Measurements from ENCODE around the gene GPR12.
A peak's percentile ranks its signal among the peaks of the same experiment; 100 is the strongest.

GPR12 gene, protein sequence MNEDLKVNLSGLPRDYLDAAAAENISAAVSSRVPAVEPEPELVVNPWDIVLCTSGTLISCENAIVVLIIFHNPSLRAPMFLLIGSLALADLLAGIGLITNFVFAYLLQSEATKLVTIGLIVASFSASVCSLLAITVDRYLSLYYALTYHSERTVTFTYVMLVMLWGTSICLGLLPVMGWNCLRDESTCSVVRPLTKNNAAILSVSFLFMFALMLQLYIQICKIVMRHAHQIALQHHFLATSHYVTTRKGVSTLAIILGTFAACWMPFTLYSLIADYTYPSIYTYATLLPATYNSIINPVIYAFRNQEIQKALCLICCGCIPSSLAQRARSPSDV

DNA sequence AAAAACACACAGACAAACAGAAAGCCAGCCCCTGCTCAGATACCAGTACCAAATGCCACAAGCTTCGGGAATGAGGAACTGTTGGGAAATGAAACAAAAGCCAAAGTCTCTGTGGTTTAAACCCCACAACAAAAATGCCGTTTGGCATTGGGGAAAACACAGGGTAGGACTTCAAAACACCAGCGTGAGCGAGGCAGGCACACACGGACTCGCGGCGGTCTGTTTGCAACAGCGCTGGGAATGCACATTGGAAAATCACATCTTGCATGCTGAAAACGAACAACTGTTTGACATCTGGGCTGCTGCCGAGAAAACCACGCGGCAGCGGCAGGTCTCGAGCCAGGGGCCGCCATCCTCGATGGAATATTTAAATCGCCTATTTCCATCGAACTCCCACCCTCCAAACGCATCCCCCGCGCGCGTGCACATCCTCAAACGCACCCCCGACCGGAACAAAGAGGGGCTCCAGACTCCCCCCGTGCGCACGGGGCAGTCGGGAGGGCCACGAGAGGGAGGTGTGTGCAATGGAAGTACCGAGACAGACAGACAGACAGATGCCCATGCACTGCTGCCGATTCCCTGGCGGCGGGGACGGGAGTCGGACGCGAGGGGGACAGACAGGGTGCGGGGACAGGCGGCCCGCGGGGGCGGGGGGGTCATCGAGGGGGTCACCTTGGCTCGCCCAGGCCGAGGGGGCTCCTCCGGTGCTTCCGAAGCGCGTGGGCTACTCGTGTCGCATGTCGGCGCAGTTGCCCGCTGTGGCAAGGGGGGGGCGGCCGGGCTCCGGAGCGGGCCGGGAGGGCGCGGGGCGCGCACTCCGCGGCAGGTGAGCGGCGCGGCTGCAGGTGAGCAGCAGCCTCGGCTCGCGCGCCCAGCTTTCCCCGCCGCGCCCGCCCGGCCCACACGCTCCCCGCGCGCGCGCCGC lies at the start of gene GPR12:
TSS of gene GPR12 (minus strand) at position 880 of the 925 bp plus-strand sequence. CDS start 959 bp downstream, outside the sequence.
- no peak within 1 kb of the TSS for H3K27ac Mint-ChIP-seq
- H3K4me3 Mint-ChIP-seq, result peak within 1 kb of the TSS; percentile 54
- H3K36me3 Mint-ChIP-seq, result no peaks in the 10 kb centered on the region
- ATAC-seq, result peak; percentile 34
- peaks cover 15% of the 10 kb centered on the region for H3K4me1 Mint-ChIP-seq
- DNase-seq (ENCODE audit: low spot score in 2 of 2), result no peak
- no peaks in the 10 kb centered on the region for H3K9me3 Mint-ChIP-seq

DNA sequence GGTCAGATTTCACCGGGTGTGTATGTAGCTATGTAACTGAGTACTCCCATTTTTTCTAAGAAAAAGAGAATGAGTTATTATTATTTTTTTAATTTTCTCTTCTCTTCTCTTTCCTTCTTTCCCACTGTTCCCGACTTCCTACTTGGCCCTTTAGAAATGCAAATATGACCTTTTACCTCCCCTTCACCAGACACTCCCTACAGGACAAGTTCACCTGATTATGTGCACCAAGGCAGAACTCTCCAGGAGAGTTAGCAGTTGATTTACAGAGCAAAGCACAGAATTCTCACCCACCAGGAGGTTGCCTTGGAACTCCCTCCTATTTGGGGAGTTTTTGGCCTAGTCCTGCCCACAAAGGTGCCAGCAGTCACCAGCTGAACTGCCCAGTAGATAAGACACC lies 49.5 kb upstream of the GPR12 start:
- DNase-seq (ENCODE audit: low spot score in 2 of 2), result no peak
- Mint-ChIP-seq H3K9me3 (no peaks in the 10 kb centered on the region), H3K36me3 (no peaks in the 10 kb centered on the region), H3K4me3 (no peak overlapping the region), H3K4me1 (no peaks in the 10 kb centered on the region), H3K27ac (no peak overlapping the region)
- ATAC-seq, result no peak

DNA sequence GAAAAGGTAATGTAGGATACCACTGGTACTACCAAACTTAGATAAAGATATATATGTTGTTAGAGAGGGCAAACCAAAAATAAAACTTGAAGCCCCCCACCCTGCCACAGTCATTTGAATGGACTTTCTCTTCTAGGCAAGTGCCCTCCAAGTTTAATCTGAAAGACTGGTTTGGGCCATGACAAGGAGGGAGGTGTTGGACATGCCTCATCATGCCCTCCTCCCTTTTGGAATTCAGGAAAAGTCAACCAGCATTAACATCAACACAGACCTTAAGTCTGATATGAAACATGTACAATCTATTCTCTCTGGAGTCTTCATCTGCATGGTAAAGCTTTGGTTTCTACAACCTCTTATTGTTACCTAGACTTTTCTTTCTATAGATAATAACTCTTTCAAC lies 46.3 kb upstream of the GPR12 start:
- Mint-ChIP-seq H3K36me3 (no peaks in the 10 kb centered on the region), H3K27ac (no peak overlapping the region), H3K9me3 (no peaks in the 10 kb centered on the region), H3K4me3 (no peak overlapping the region), H3K4me1 (no peaks in the 10 kb centered on the region)
- ATAC-seq, result no peak
- DNase-seq (ENCODE audit: low spot score in 2 of 2), result no peak

DNA sequence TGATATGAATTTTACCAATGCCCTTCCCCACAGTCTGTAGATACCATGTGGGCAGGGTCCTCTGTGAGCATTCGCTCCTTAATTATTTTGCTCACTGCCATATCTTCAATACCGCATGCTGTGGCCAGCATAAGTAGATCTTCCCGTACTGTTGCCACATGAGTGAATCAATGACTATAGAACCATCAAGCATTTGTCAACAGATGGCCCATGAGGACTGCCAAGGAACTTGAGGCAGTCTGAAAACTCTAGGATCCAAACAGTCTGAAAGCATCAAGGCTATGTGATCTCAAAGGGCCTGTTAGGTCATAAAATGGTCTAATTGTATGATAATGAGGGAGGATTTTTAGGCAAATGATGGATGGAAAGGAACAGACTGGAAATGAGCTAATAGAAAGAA lies 27.4 kb upstream of the GPR12 start:
- H3K4me1 Mint-ChIP-seq, result peaks cover 17% of the 10 kb centered on the region
- H3K4me3 Mint-ChIP-seq, result no peak overlapping the region
- no peak overlapping the region for H3K27ac Mint-ChIP-seq
- DNase-seq (ENCODE audit: low spot score in 2 of 2) (no peak), ATAC-seq (no peak)
- no peaks in the 10 kb centered on the region for H3K9me3 Mint-ChIP-seq
- no peaks in the 10 kb centered on the region for H3K36me3 Mint-ChIP-seq

GRCh38 chr13:26786651-26787295 lies 26.2 kb upstream of the GPR12 start:
- DNase-seq (ENCODE audit: low spot score in 2 of 2) (no peak), ATAC-seq (no peak)
- Mint-ChIP-seq H3K4me3 (peak overlapping the region; percentile 70), H3K27ac (no peak overlapping the region), H3K9me3 (peaks cover 2% of the 10 kb centered on the region), H3K4me1 (peaks cover 17% of the 10 kb centered on the region), H3K36me3 (no peaks in the 10 kb centered on the region)

DNA sequence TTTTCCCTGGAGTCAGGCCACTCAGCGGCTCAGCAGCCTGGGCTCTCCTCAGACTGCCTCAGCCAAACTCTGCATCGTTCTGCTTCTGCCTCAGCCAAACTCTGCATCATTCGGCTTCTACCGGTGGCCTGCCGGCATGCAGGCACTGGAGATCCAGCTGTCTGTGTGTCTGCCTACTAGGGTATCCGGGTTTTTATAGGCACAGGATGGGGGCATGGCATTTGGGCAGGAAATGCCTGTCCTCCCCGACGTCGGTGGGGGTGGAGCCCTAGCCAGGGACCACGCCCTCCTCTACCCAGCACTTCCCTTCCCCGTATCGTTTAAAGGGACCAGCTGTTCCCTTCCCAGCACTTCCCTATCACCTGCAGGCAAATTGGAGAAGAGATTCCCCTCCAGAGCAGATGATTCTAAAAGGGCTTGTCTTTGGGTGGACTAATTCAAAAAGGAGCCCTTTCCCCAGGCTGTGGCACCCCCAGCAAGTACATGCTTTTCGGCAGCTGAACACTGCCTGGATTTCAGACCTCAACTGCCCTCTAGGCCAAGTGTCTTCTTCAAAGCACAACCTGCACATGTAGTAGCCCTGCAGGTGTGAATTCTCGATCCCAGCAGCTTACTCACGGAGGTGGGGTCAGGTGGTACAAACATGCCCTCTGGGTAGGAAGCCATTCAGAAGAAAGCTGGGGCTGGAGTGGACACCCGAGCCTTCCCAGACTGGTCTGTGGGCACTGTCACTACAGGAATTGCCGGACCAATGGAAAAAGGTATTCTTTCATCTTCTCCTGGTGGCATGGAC lies 25.4 kb upstream of the GPR12 start:
- ATAC-seq (peak; percentile 80), DNase-seq (ENCODE audit: low spot score in 2 of 2) (peak; percentile 10 to 57)
- H3K4me3 Mint-ChIP-seq, result peak overlapping the region; percentile 70
- peaks cover 2% of the 10 kb centered on the region for H3K9me3 Mint-ChIP-seq
- peaks cover 17% of the 10 kb centered on the region for H3K4me1 Mint-ChIP-seq
- no peaks in the 10 kb centered on the region for H3K36me3 Mint-ChIP-seq
- H3K27ac Mint-ChIP-seq, result peak overlapping the region; percentile 79

DNA sequence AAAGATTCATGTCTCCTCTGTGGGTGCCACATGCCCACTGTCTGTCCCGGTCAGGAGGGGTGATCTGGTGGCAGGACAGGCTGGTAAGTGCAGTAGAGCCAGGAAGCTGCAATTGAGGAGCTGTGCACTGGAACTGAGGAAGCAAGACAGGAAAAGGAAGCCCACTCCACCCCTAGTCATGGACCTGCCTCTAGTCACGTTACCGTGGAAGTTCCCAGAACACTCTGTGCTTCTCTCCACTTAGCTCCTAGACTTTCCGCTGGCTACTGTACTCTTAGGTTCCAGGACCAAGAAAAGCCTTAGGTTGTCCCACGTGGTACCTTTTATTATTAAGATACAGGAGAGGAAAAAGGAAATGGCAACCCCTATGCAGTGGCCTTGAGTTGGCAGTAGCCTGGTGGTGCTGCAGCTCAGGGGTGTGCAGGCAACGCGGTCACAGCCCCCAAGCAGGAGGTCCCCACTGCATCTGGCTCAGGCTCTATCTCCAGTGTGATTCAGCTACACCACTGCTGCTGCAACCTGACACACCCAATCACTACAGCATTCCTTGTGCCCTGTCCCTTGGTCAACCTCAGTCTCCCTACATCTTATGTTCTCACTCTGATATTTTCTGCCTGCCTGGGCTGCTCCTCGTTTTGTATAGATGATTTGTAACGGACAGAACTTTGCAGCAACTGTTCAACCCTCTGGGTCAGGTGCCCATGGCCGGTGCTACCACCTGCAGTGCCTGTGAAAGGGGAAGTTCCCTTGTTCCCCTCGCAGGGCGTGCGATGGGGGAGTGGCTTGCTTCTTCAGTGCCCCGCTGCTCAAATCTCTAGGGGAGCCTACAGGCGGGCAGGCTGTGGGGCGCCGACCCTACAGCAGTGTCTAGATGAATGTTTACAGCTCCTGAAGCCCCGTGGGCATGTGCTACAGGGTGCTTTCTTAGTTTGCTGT lies 24.4 kb upstream of the GPR12 start:
- Mint-ChIP-seq H3K27ac (peak overlapping the region; percentile 79), H3K9me3 (peaks cover 2% of the 10 kb centered on the region), H3K36me3 (no peaks in the 10 kb centered on the region), H3K4me1 (peaks cover 17% of the 10 kb centered on the region), H3K4me3 (peak overlapping the region; percentile 70)
- DNase-seq (ENCODE audit: low spot score in 2 of 2) (no peak), ATAC-seq (peak; percentile 53)

- no peak for ATAC-seq
- Mint-ChIP-seq H3K27ac (no peak overlapping the region), H3K4me3 (no peak overlapping the region), H3K4me1 (peaks cover 5% of the 10 kb centered on the region), H3K9me3 (peaks cover 2% of the 10 kb centered on the region), H3K36me3 (no peaks in the 10 kb centered on the region)
- no peak for DNase-seq (ENCODE audit: low spot score in 2 of 2)
Measured at GRCh38 chr13:26780411-26780810, 19.8 kb upstream of the GPR12 start.

DNA sequence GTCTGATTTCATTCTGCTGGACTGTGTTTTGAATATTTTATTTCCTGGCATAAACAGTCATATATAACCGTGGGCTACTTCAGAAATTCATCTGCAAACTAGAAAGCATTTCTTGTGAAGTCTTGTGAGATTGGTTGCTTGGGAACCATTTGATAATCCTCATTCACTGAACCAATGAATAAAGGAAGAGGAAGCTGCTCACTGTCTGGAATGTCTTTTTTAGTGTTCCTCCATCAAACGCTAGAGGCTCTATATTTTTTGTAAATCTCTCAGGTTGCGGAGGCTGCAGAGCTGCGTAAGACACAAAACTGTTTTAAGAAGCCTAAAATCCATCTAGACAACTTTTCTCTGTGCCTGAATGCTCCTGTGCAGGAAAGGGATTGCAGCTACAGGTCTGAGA lies 18.7 kb upstream of the GPR12 start:
- peaks cover 2% of the 10 kb centered on the region for H3K9me3 Mint-ChIP-seq
- no peaks in the 10 kb centered on the region for H3K36me3 Mint-ChIP-seq
- H3K27ac Mint-ChIP-seq, result no peak overlapping the region
- H3K4me3 Mint-ChIP-seq, result no peak overlapping the region
- no peak for ATAC-seq
- DNase-seq (ENCODE audit: low spot score in 2 of 2), result no peak
- H3K4me1 Mint-ChIP-seq, result no peaks in the 10 kb centered on the region

GRCh38 chr13:26772531-26772930 lies 11.9 kb upstream of the GPR12 start:
- Mint-ChIP-seq H3K27ac (no peak overlapping the region), H3K4me3 (no peak overlapping the region), H3K36me3 (no peaks in the 10 kb centered on the region), H3K4me1 (no peaks in the 10 kb centered on the region), H3K9me3 (no peaks in the 10 kb centered on the region)
- DNase-seq (ENCODE audit: low spot score in 2 of 2), result no peak
- ATAC-seq, result no peak

DNA sequence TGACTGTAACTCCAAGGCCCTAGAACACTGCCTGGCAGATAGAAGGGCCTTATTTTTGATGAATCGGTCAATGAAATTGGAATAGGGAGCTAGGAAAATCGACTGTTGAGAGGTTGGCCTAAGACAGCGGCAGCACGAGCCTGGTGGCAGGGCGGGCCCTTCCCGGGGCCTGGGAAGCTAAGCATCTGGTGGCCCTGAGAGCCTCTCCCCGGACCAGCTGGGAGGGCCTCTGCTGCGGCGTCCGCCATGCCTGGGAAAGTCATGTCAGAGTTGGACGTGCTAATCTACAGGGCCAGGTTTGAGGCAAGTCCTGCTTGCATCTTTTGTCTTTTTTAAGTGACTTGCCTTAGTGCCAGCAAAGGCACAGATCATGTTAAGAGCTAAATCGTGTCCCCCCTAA lies 11.2 kb upstream of the GPR12 start:
- Mint-ChIP-seq H3K27ac (peak overlapping the region; percentile 16), H3K9me3 (no peaks in the 10 kb centered on the region), H3K4me1 (no peaks in the 10 kb centered on the region), H3K36me3 (no peaks in the 10 kb centered on the region), H3K4me3 (no peak overlapping the region)
- DNase-seq (ENCODE audit: low spot score in 2 of 2) (no peak), ATAC-seq (no peak)

DNA sequence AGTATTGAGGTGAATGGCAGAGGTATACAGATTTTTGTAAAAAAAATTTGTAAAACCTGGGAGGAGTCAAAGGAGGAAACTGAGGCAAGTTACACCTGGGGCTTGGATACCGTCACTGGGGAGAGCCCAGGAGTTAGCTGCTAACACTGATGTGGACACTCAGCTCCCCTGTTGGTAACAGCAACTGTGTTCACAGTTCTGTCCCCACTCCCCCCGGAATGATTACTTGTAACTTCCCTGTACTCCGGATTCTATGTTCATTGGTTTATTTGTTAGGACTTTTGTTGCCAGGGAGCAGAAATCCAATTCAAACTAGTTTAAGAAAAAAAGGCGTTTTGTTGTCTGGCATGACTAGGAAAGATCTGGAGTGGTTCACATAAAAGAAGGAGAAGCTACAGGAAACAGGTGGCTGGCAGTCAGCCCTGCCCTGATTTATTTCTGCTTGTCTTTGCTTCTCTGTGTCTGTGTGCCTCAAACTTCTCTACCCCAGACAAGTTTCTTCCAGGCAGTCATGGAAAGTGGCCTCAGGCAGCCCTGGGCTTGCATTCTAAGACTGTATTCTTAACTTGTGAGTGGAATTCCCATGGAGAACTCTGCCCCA lies 2.3 kb upstream of the GPR12 start:
- H3K27ac Mint-ChIP-seq, result no peak overlapping the region
- DNase-seq (ENCODE audit: low spot score in 2 of 2) (no peak), ATAC-seq (no peak)
- H3K4me3 Mint-ChIP-seq, result no peak overlapping the region
- H3K36me3 Mint-ChIP-seq, result no peaks in the 10 kb centered on the region
- no peaks in the 10 kb centered on the region for H3K9me3 Mint-ChIP-seq
- peaks cover 15% of the 10 kb centered on the region for H3K4me1 Mint-ChIP-seq

DNA sequence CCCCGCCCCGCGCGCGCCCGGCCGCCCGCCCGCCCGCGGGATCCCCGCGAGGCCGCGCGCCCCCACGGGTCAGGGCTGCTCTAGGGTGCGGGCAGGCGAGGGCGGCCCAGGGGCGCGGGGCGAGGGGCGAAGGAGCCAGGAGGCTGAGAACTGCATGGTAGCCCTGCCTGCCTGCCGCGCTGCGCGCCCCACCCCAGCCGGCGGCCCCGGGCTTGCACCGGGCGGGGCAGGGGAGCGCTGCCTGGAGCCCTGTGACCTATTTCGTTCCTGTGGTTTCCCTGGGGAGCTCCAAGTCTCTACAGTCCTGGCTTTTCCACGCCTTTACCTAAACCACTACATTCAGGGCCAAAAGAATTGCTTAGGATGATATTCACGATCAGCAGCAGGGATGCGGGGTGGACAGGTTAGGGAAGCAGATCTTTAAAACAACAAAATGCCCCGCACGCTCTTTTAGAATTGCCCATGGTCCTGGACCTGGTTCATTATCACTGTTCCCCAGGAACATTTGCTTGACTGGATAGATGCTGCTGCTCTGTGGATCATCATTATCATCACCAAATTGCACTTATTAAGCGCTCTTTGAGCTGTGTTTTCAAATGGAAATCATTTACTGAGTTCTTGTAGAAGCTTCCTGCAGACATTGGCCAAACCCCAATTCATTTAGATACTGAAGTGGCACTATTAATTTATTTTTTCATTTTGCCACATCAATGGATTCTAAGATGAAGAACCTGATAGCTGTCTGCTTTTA lies 421 bp upstream of the GPR12 start:
- peaks cover 15% of the 10 kb centered on the region for H3K4me1 Mint-ChIP-seq
- H3K4me3 Mint-ChIP-seq, result peak overlapping the region; percentile 4
- ATAC-seq (peak; percentile 34), DNase-seq (ENCODE audit: low spot score in 2 of 2) (no peak)
- H3K27ac Mint-ChIP-seq, result no peak overlapping the region
- no peaks in the 10 kb centered on the region for H3K9me3 Mint-ChIP-seq
- no peaks in the 10 kb centered on the region for H3K36me3 Mint-ChIP-seq

Data from stimulated activated effector memory CD8-positive, alpha-beta T cell treated with anti-CD3 and anti-CD28 coated beads, Interleukin-12 subunit alpha, Interleukin-12 subunit beta, amount 100 ng/mL, for 72 hours (primary cell).